ENCODE results near the gene TINAGL1. TPM values are rescaled to one million over a fixed set of nuclear protein-coding genes. Genes with fewer than 3 reads are reported as not detected.

TINAGL1 gene
- total RNA-seq, 1 experiment from 2014 or later = 57.9 TPM

DNA sequence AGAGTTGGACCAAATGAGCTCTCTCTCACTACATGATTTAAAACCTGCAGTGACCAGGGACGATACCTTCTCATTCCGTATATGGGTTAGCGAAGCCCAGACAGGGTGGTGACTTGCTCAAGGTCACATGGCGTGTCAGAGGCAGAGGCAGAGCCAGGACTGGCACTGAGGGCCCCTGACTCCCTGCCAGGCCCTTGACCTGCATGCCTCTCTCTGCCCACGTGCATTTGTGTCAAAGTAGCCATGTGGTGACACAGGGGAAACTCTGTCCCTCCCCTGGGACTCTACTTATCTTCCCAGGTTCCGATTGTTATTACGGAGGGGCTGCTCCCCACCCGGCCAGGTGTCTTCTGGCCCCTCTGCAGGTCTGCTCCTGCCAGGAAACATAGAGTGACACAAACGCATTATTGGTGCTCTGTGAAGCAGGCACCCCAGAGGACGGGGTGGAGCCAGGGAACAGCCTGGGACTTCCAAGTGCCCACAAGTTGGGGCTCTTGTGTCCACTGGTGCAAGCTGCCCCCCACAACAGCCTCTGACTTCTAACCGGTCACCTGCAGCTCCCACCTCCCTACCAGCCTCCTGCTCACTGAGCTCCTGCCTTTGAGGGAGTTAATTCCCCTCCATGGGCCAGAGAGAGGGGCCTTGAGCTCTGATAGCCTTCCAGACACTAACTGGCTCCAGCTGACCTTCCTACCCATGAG is 7.3 kb upstream of the TINAGL1 start:
- intact Hi-C loops (cut with micrococcal nuclease) = no loop called here
- ATAC-seq (no peak), DNase-seq (ENCODE audit: low read depth, low spot score) (no peak)
- no peak for TF ChIP-seq POLR2AphosphoS5 (IDR thresholded peaks at IDR 0.05; ENCODE audit: low read depth, low read length)
- no peak for TF ChIP-seq CEBPB (IDR thresholded peaks at IDR 0.05; ENCODE audit: low read depth)
- no peak for TF ChIP-seq EZH2 (IDR thresholded peaks at IDR 0.05)
- no peak for TF ChIP-seq FOSL1 (IDR thresholded peaks at IDR 0.05; ENCODE audit: low read depth)
- TF ChIP-seq CBX3 (IDR thresholded peaks at IDR 0.05; ENCODE audit: low read depth) = no peak
- no peak for TF ChIP-seq ZNF274 (IDR thresholded peaks at IDR 0.05; ENCODE audit: low read depth, low read length)
- TF ChIP-seq JUND (IDR thresholded peaks at IDR 0.05) = no peak
- TF ChIP-seq RAD21 (IDR thresholded peaks at IDR 0.05; ENCODE audit: low read depth) = no peak
- TF ChIP-seq YY1 (IDR thresholded peaks at IDR 0.05; ENCODE audit: extremely low read depth, insufficient replicate concordance, low read depth, low read length) = no peak
- TF ChIP-seq EGR1 (IDR thresholded peaks at IDR 0.05; ENCODE audit: low read depth) = no peak
- TF ChIP-seq SIN3A (IDR thresholded peaks at IDR 0.05; ENCODE audit: low read depth) = no peak
- TF ChIP-seq, protein P1, sequence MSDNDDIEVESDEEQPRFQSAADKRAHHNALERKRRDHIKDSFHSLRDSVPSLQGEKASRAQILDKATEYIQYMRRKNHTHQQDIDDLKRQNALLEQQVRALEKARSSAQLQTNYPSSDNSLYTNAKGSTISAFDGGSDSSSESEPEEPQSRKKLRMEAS (IDR thresholded peaks at IDR 0.05) = no peak
- TF ChIP-seq, protein P2, sequence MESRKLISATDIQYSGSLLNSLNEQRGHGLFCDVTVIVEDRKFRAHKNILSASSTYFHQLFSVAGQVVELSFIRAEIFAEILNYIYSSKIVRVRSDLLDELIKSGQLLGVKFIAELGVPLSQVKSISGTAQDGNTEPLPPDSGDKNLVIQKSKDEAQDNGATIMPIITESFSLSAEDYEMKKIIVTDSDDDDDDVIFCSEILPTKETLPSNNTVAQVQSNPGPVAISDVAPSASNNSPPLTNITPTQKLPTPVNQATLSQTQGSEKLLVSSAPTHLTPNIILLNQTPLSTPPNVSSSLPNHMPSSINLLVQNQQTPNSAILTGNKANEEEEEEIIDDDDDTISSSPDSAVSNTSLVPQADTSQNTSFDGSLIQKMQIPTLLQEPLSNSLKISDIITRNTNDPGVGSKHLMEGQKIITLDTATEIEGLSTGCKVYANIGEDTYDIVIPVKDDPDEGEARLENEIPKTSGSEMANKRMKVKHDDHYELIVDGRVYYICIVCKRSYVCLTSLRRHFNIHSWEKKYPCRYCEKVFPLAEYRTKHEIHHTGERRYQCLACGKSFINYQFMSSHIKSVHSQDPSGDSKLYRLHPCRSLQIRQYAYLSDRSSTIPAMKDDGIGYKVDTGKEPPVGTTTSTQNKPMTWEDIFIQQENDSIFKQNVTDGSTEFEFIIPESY (IDR thresholded peaks at IDR 0.05; ENCODE audit: extremely low read depth, insufficient replicate concordance, low read length) = no peak
- TF ChIP-seq EZH2phosphoT487 (IDR thresholded peaks at IDR 0.05; ENCODE audit: borderline replicate concordance) = no peak
- TF ChIP-seq SP1 (IDR thresholded peaks at IDR 0.05; ENCODE audit: low read depth) = no peak
- RAD21 ChIA-PET (ENCODE audit: low non-redundant PET in 1 of 2, low total read pairs in 2 of 2, uncharacterized antibody in 2 of 2, unreplicated experiment in 2 of 2) = no interaction called here
- Histone ChIP-seq H3K9me2 (ENCODE audit: insufficient read depth) (no peaks in the 10 kb centered on the region), H3K27ac (ENCODE audit: low read depth, low read length) (no peak overlapping the region), H3K4me1 (ENCODE audit: control insufficient read depth in 1 of 2, insufficient read depth in 2 of 2, low read length in 2 of 2) (peaks cover 25 to 71% of the 10 kb centered on the region in 2 experiments), H3K4me3 (replicated peaks in 1 of 2; ENCODE audit: low read depth in 1 of 2, low read length in 2 of 2) (no peak overlapping the region), H4K20me1 (ENCODE audit: insufficient read depth) (no peaks in the 10 kb centered on the region), H3K9me3 (ENCODE audit: control insufficient read depth in 1 of 2, insufficient read depth in 1 of 2, low read depth in 1 of 2, low read length in 2 of 2) (no peaks in the 10 kb centered on the region), H3K36me3 (ENCODE audit: control insufficient read depth in 1 of 2, insufficient read depth in 2 of 2, low read length in 2 of 2) (no peaks in the 10 kb centered on the region), H3K27me3 (ENCODE audit: insufficient read depth, low read length) (no peaks in the 10 kb centered on the region), H3K9ac (ENCODE audit: low read length) (no peak overlapping the region), H2AFZ (ENCODE audit: low read depth, low read length, poor library complexity, severe bottlenecking) (no peak overlapping the region), H3K4me2 (ENCODE audit: low read length) (peak overlapping the region; percentile 10; the same call in 1 of the 2 replicates), H3K79me2 (ENCODE audit: insufficient read depth, low read length) (no peaks in the 10 kb centered on the region)
- no TSS peak for BruUV-seq (replicated peaks)
- POLR2A ChIA-PET = no interaction called here
- CTCF ChIA-PET = interaction anchor here (1.4 kb wide), 1 partner anchor 19 kb away, joined by 6 read pairs; no protein-coding TSS in a partner anchor
